HepG2 (cell line): ENCODE measurements around the gene SH2D6. TPM values are rescaled to one million over a fixed set of nuclear protein-coding genes. Genes with fewer than 3 reads are reported as not detected.

Experiments used
- ATAC-seq: fragments of 200-7000 bp; cut with Tn5 transposase; 3 replicates; pipeline ENCODE4 v1.9.1; 2020; ENCODE audit warnings: mild to moderate bottlenecking, moderate library complexity
- BruUV-seq: library from RNA; stranded (reverse); fragments of 400-500 nt; replicated peaks from 2 replicates; lab custom pipeline; 2021; lab: Mats Ljungman, UMichigan
- CTCF ChIA-PET: fragments of 300-600 bp; formaldehyde crosslinking; extraction: SDS; loops from one replicate; lab custom pipeline; 2021; ENCODE audit warnings: low total read pairs, inconsistent platforms, low intra/inter-chr PET ratio; lab: Yijun Ruan, JAX
- POLR2A ChIA-PET: fragments of 350-600 bp; sonication (Branson Sonifier 250); formaldehyde crosslinking; loops from one replicate; lab custom pipeline; 2020; ENCODE audit warnings: antibody characterized with exemption, inconsistent platforms; lab: Yijun Ruan, JAX
- DNase-seq: peaks from one replicate; pipeline ENCODE4 v3.0.0-alpha.2; 2015; ENCODE audit warnings: low spot score
- FAIRE-seq: peaks from 3 replicates; lab custom pipeline; 2011; peaks lifted over from hg19 to GRCh38; lab: Jason Lieb, UNC
- H2AFZ ChIP-seq: one replicate; pipeline ENCODE4 v1.6.1; 2011; ENCODE audit warnings: low read length, inconsistent platforms
- H3K27ac ChIP-seq: fragments of 300-600 bp; 3 replicates; pipeline ENCODE4 v1.8.0; 2011; ENCODE audit warnings: mixed run types, mild to moderate bottlenecking, mixed read lengths, low read length, inconsistent platforms; ENCODE audit not compliant: insufficient read depth; ENCODE audit errors: extremely low read length
- H3K27me3 ChIP-seq, 2 experiments: fragments of 200-600 bp in 1 of 2; 2 replicates in 1 of 2; 3 replicates in 1 of 2; pipeline versions ENCODE4 v1.6.0 to v1.8.0; 2011; ENCODE audit warnings: low read length in 2 of 2, mild to moderate bottlenecking in 2 of 2, moderate library complexity in 2 of 2, inconsistent platforms in 1 of 2; ENCODE audit not compliant: insufficient read depth in 2 of 2, control insufficient read depth in 1 of 2
- H3K36me3 ChIP-seq, 2 experiments: fragments of 200-600 bp in 1 of 2; replicated peaks in 1 of 2; 2 replicates in 1 of 2; 3 replicates in 1 of 2; pipeline versions ENCODE4 v1.5.1 to v1.8.0; 2011; ENCODE audit warnings: low read length in 2 of 2, inconsistent platforms in 1 of 2; ENCODE audit not compliant: insufficient read depth in 2 of 2, control insufficient read depth in 1 of 2
- H3K4me1 ChIP-seq: 2 replicates; pipeline ENCODE4 v1.5.1; 2012; ENCODE audit warnings: low read length, inconsistent platforms; ENCODE audit not compliant: insufficient read depth
- H3K4me2 ChIP-seq: 2 replicates; pipeline ENCODE4 v1.6.0; 2011; ENCODE audit warnings: low read depth, low read length, inconsistent platforms
- H3K4me3 ChIP-seq, 3 experiments: fragments of 200-600 bp in 1 of 3; sonication (generic), shearing (Covaris generic) in 1 of 3; replicated peaks in 1 of 3; 2 replicates each; pipeline ENCODE4 v1.5.1; 2011 to 2016; ENCODE audit warnings: low read length in 3 of 3, inconsistent platforms in 2 of 3, low read depth in 2 of 3, mild to moderate bottlenecking in 2 of 3, control low read depth in 1 of 3, mixed read lengths in 1 of 3; ENCODE audit not compliant: insufficient read depth in 1 of 3
- H3K79me2 ChIP-seq: one replicate; pipeline ENCODE4 v1.6.1; 2011; ENCODE audit warnings: low read length, inconsistent platforms; ENCODE audit not compliant: insufficient read depth
- H3K9ac ChIP-seq: 2 replicates; pipeline ENCODE4 v1.6.0; 2011; ENCODE audit warnings: mild to moderate bottlenecking, low read depth, low read length, inconsistent platforms; ENCODE audit not compliant: insufficient read depth
- H3K9me3 ChIP-seq: 2 replicates; pipeline ENCODE4 v1.5.1; 2012; ENCODE audit warnings: mild to moderate bottlenecking, low read length
- H4K20me1 ChIP-seq: 2 replicates; pipeline ENCODE4 v1.6.0; 2011; ENCODE audit warnings: inconsistent platforms, mild to moderate bottlenecking, low read length, moderate library complexity; ENCODE audit not compliant: insufficient read depth
- HES4 ChIP-seq: sonication (generic); formaldehyde crosslinking; IDR thresholded peaks from 2 replicates; pipeline ENCODE4 v1.9.0; 2021; ENCODE audit warnings: mild to moderate bottlenecking, missing genetic modification reagents, borderline replicate concordance
- KDM6A ChIP-seq: IDR thresholded peaks from 2 replicates; pipeline ENCODE4 v1.6.1; 2016; ENCODE audit warnings: low read depth
- TP53 ChIP-seq: sonication (generic); formaldehyde crosslinking; conservative IDR thresholded peaks from 2 replicates; pipeline ENCODE4 v1.4.0; 2020; ENCODE audit warnings: missing genetic modification reagents
- ZBTB25 ChIP-seq: IDR thresholded peaks from 2 replicates; pipeline ENCODE4 v1.6.1; 2018; ENCODE audit warnings: missing genetic modification reagents
- ZNF879 ChIP-seq: sonication (generic); formaldehyde crosslinking; IDR thresholded peaks from 2 replicates; pipeline ENCODE4 v1.8.1; 2023; ENCODE audit warnings: missing genetic modification reagents
- WGBS: methylation state at CpG from one replicate; pipeline ENCODE4 v1.1.6; 2017; ENCODE audit warnings: low lambda C conversion rate; 5-methylcytosine and 5-hydroxymethylcytosine counted together
- in situ Hi-C: cut with HindIII; loops from 2 replicates; pipeline ENCODE4 v1.10.0; 2017; ENCODE audit warnings: low pct_unique_long_range_greater_than_20kb; ENCODE audit not compliant: extremely low pct_ligation_motif_present
- intact Hi-C: fragments of 100-400 bp; cut with micrococcal nuclease; formaldehyde crosslinking; loops from one replicate; pipeline ENCODE4 v1.10.0; 2022; ENCODE audit not compliant: unreplicated experiment
- polyA plus RNA-seq, 8 experiments: library from polyadenylated mRNA; depleted of rRNA in 3 of 8; stranded (reverse) in 7 of 8; unstranded in 1 of 8; fragments of >200 nt; fragmentation: Illumina TruSeq in 4 of 8; extraction: Trizol in 4 of 8; gene quantifications; 2 replicates each; pipeline versions ENCODE4 v1.2.1 to v1.2.3, GENCODE V29; 2011 to 2016; ENCODE audit warnings: low read depth in 4 of 8, missing spikeins in 1 of 8, mixed read lengths in 1 of 8; ENCODE audit not compliant: insufficient read depth in 1 of 8
- total RNA-seq, 5 experiments: library from RNA; depleted of rRNA; stranded (reverse); fragments of >200 nt; fragmentation: Illumina TruSeq; extraction: Trizol; gene quantifications; 2 replicates each; pipeline ENCODE4 v1.2.3, GENCODE V29; 2016; ENCODE audit warnings: low read depth in 1 of 5
- TF ChIP-seq, protein P1 (sequence below): sonication (generic); formaldehyde crosslinking; IDR thresholded peaks from 2 replicates; pipeline ENCODE4 v1.4.0; 2020; ENCODE audit warnings: mild to moderate bottlenecking, missing genetic modification reagents, borderline replicate concordance
- TF ChIP-seq, protein P2 (sequence below): sonication (generic); formaldehyde crosslinking; IDR thresholded peaks from 2 replicates; pipeline ENCODE4 v1.4.0; 2020; ENCODE audit warnings: missing genetic modification reagents, borderline replicate concordance

Gene SH2D6
- total and polyA plus RNA-seq, 2 of the 13 experiments (the other 11 are each of a cell fraction or from before 2014, with no cell fraction given): 0.11 to 0.26 TPM

DNA sequence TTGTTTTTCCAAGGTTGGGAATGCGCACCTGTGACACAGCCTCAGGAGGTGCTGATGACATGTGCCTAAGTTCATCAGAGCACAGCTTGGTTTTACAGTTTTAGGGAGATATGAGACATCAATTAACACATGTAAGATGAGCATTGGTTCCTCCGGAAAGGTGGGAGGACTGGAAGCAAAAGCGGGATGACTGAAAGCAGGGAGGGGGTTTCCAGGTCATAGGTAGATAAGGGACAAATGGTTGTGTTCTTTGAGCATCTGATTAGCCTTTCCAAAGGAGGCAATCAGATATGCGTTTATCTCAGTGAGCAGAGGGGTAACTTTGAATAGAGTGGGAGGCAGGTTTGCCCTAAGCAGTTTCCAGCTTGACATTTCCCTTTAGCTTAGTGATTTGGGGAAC is 34.7 kb upstream of the SH2D6 start:
- in situ Hi-C loops: no loop called here
- CTCF ChIA-PET: no interaction called here
- no peaks in the 10 kb centered on the region for H3K4me1 ChIP-seq
- no peak for TF ChIP-seq ZBTB25 (CRISPR knock-in tag)
- TF ChIP-seq KDM6A (CRISPR knock-in tag): no peak
- no peak for TF ChIP-seq TP53 (CRISPR knock-in tag)
- TF ChIP-seq, protein P1, sequence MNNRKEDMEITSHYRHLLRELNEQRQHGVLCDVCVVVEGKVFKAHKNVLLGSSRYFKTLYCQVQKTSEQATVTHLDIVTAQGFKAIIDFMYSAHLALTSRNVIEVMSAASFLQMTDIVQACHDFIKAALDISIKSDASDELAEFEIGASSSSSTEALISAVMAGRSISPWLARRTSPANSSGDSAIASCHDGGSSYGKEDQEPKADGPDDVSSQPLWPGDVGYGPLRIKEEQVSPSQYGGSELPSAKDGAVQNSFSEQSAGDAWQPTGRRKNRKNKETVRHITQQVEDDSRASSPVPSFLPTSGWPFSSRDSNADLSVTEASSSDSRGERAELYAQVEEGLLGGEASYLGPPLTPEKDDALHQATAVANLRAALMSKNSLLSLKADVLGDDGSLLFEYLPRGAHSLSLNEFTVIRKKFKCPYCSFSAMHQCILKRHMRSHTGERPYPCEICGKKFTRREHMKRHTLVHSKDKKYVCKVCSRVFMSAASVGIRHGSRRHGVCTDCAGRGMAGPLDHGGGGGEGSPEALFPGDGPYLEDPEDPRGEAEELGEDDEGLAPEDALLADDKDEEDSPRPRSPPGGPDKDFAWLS (CRISPR knock-in tag): no peak
- TF ChIP-seq, protein P2, sequence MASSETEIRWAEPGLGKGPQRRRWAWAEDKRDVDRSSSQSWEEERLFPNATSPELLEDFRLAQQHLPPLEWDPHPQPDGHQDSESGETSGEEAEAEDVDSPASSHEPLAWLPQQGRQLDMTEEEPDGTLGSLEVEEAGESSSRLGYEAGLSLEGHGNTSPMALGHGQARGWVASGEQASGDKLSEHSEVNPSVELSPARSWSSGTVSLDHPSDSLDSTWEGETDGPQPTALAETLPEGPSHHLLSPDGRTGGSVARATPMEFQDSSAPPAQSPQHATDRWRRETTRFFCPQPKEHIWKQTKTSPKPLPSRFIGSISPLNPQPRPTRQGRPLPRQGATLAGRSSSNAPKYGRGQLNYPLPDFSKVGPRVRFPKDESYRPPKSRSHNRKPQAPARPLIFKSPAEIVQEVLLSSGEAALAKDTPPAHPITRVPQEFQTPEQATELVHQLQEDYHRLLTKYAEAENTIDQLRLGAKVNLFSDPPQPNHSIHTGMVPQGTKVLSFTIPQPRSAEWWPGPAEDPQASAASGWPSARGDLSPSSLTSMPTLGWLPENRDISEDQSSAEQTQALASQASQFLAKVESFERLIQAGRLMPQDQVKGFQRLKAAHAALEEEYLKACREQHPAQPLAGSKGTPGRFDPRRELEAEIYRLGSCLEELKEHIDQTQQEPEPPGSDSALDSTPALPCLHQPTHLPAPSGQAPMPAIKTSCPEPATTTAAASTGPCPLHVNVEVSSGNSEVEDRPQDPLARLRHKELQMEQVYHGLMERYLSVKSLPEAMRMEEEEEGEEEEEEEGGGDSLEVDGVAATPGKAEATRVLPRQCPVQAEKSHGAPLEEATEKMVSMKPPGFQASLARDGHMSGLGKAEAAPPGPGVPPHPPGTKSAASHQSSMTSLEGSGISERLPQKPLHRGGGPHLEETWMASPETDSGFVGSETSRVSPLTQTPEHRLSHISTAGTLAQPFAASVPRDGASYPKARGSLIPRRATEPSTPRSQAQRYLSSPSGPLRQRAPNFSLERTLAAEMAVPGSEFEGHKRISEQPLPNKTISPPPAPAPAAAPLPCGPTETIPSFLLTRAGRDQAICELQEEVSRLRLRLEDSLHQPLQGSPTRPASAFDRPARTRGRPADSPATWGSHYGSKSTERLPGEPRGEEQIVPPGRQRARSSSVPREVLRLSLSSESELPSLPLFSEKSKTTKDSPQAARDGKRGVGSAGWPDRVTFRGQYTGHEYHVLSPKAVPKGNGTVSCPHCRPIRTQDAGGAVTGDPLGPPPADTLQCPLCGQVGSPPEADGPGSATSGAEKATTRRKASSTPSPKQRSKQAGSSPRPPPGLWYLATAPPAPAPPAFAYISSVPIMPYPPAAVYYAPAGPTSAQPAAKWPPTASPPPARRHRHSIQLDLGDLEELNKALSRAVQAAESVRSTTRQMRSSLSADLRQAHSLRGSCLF (CRISPR knock-in tag): no peak
- TF ChIP-seq ZNF879 (CRISPR knock-in tag): no peak
- no peak for TF ChIP-seq HES4 (CRISPR knock-in tag)
- TF ChIP-seq, all 625 proteins: peak for 0
- no TSS peak for BruUV-seq
- Histone ChIP-seq H3K36me3 (peaks cover 0 to 10% of the 10 kb centered on the region in 2 experiments; a peak in 3 of 5 replicates), H3K4me3 (no peak overlapping the region), H2AFZ (no peak overlapping the region), H3K9me3 (peaks cover 6% of the 10 kb centered on the region; the same call in 1 of the 2 replicates), H3K4me2 (no peak overlapping the region), H3K79me2 (no peaks in the 10 kb centered on the region), H4K20me1 (no peaks in the 10 kb centered on the region), H3K9ac (no peak overlapping the region), H3K27me3 (no peaks in the 10 kb centered on the region), H3K27ac (no peak overlapping the region)
- 93% methylated on average over 4 of the region's 4 CpGs for WGBS
- intact Hi-C loops: no loop called here
- no peak for ATAC-seq
- POLR2A ChIA-PET: interaction anchor here (1.7 to 2.2 kb wide), 2 partner anchors 156 to 212 kb away, joined by 3 to 5 read pairs; partner anchors contain the start of gene RNF181
- DNase-seq: no peak
- no peak for FAIRE-seq
